HG03469 (cell line): ENCODE measurements around the gene APOBEC3G.

Experiments
- ATAC-seq: cut with Tn5 transposase; IDR thresholded peaks from one replicate; pipeline ENCODE4 v1.9.1; 2021; ENCODE audit warnings: mild to moderate bottlenecking, moderate library complexity, moderate number of reproducible peaks; ENCODE audit not compliant: unreplicated experiment

APOBEC3G gene

DNA sequence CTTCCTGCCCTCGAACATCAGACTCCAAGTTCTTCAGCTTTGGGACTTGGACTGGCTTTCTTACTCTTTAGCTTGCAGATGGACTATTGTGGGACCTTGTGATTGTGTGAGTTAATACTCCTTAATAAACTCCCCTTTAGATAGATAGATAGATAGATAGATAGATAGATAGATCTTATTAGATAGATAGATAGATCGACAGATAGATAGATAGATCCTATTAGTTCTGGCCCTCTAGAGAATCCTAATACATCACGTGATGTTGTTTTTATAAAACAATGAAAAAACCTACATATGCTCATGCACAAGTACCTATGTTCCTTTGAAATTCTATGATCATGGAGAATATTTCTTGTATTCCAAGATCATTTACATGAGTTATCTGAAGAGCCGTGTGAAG is 43.9 kb downstream of the APOBEC3G start:
- no peak for ATAC-seq

- ATAC-seq: no peak
These were observed 45.8 kb downstream of the APOBEC3G start for GRCh38 chr22:39122772-39123470.

- no peak for ATAC-seq
These were observed 46.9 kb downstream of the APOBEC3G start for GRCh38 chr22:39123751-39124581.

DNA sequence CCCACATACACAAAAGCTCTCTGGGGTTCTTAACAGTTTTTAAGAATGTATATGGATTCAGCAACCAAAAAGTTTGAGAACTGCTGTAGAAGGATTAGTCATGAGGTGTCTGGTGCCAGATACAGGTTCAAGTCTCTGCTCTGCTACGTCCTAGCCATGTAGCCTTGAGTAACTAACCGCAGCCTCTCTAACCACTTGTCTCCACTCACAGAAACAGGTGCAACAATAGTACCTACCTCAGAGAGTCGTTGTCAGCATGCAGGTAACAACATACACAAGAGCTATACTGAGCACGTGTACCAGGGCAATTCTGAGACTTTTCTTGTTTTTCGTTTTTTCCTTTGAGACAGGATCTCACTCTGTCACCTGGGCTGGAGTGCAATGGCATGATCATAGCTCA is 48.5 kb downstream of the APOBEC3G start:
- no peak for ATAC-seq

DNA sequence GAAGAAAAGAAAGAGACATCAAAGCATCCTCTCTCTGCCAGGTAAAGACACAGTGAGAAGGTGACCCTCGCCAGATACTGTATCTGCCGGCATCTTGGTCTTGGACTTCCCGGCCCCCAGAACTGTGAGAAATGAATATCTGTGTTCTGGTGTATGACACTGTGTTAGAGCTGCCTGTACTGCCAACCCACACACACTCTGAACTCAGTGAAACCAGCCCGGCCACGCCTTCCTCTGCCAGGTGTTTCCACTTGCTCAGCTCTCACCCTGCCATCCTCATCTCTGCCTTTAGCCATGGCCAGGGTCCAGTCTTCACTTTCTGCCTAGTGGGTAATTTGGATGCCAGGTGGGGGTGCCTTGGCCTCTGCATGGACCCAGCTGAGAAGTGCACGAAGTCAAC is 51.4 kb downstream of the APOBEC3G start:
- ATAC-seq: no peak

DNA sequence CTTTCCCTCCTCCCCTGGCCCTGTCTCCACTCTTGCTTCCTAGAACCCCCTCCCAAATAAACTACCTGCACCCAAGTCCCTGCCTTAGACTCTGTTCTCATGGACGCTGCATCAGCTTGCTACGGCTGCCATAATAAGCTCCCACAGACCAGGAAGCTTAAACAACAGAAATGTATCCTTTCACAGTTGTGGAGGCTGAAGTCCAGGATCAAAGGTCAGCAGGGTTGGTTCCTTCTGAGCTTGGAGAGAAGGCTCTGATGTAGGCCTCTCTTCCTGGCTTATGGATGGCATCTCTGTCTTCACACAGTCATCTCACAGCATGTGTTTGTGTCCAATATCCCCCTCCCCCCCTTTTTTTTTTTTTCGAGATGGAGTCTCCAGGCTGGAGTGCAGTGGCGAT is 52.0 kb downstream of the APOBEC3G start:
- ATAC-seq: no peak

GRCh38 chr22:39129746-39130145 is 52.7 kb downstream of the APOBEC3G start:
- no peak for ATAC-seq

- ATAC-seq: no peak
These were observed 53.2 kb downstream of the APOBEC3G start for GRCh38 chr22:39130152-39130704.

DNA sequence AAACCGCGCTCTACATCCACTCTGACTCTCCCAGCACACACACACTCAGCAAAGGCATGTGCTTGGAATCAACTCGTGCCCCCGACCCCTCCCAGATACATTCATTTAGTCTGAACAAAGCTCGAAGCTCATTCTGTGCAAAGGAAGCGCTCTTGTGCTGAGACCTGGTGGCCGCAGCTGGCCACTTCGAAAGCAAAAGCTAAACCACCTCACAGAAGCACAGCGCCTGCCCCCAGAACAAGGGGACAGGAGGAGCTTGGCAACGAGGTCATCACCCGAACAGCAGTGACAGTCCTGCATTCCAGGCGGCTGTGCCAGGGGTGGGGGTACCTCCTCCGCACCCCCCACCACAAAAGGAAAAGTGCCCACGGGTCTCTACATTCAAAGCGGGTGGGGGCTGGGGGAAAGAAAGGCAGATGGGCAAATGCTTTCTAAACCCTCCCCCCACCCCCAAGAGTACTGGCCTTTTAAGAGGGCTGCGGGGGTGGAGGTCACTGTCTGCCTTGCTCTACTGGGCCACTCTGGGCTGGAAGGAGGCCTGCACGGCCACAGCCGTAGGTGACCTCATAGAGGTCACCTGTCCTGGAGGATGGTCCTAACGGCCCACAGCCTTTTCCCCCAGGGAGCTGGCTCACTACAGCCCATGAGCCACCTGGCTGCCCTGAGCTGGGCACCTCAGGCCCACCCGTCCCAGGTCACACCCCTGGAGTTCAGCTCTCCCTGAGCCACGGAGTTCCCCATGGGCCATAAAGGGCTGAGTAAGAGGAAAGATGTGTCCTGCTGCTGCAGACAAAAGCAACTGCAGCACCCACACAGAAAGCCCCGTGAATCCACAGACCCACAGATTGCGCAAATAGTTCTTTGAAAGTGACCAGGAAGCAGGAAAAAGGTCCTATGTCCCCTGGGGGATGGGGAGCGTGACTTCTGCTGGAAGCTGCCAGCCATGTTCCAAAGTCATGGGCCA is 54.1 kb downstream of the APOBEC3G start:
- ATAC-seq: no peak

- no peak for ATAC-seq
These were observed 55.2 kb downstream of the APOBEC3G start for GRCh38 chr22:39132281-39132680.

DNA sequence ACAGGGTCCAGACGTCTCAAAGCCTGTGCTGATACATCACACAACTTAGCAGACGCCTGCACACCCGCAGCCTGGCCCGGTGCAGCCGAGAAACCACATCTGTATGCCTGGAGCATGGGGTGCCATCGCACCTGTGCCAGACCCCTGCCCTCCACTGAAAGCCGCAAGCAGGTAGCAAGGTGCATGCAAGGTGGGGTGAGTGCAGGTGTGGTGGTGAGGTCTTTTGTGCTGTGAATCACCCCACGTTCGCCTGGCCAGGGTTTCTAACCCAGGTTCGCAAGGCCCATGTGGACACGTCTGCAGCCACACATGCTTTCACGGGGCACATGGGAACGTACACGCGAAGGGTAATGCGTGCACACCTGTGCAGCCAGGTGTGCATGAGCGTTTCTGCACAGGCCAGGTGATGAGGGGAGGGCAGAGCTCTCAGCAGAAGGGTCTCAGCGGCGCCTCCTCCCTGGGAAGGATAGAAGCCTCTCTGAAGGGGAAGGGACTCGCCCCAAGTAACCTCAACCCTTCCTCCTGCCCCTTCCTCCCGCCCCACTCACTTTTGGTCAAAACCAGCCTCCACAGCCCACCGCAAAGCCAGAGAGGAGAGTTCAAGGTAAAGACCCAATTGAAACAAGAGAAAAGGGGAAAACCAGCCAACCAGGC is 55.9 kb downstream of the APOBEC3G start:
- no peak for ATAC-seq

DNA sequence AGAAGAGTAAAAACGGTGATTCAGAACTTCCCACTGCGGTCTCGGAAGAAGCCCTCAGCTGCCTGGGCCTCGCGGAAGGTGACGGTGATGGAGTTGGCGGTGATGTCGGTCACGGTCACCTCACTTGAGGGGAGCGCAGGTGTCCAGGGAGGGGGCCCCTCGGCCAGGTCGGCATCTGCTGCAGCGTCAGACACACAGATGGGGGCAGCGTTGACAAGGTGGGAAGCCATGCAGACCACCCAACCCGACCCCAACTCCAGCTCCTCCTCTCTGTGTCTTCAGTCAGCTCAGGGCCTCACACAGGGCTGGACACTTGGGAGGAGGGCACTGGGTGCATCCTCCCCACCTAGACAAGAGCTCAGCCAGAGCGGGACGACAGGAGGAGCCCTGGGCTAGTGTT is 56.8 kb downstream of the APOBEC3G start:
- no peak for ATAC-seq

GRCh38 chr22:39134366-39135091 is 57.5 kb downstream of the APOBEC3G start:
- ATAC-seq: no peak

- no peak for ATAC-seq
These were observed 58.2 kb downstream of the APOBEC3G start for GRCh38 chr22:39135092-39135896.

GRCh38 chr22:39136317-39136716 is 59.2 kb downstream of the APOBEC3G start:
- no peak for ATAC-seq
